ENCODE measurements around the gene DAPP1. TPM values are rescaled to one million over a fixed set of nuclear protein-coding genes. Genes with fewer than 3 reads are reported as not detected.

Gene DAPP1
- total and polyA plus RNA-seq, 8 donors, result 1.5 to 11.9 (median 3.2) TPM

DNA sequence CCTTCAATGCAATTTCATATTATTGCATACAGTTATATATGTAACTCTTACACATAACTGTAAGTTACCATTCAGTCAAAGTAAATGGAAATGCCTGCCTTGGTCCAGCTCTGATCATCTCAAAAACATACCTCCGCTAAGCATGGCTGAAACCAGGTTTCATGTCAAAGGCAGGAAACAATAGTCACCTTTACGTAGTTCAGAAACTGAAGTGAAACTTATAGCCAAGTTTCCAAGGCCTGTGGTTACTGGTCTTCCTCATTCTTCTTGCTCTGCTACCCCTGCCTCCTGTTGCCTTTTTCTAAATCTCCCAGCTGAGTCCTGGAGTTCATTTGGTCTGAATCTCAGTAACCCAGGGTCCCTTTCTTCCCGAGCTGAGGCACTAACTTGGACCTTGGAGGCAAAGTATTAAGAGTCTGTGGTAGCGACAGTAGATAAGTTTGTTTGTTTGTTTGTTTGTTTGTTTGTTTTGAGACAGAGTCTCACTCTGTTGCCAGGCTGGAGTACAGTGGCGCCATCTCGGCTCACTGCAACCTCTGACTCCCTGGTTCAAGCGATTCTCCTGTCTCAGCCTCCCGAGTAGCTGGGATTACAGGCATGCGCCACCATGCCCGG is 30.8 kb downstream of the DAPP1 start:
- ATAC-seq, result peak; percentile 19
- TF ChIP-seq, protein P1, sequence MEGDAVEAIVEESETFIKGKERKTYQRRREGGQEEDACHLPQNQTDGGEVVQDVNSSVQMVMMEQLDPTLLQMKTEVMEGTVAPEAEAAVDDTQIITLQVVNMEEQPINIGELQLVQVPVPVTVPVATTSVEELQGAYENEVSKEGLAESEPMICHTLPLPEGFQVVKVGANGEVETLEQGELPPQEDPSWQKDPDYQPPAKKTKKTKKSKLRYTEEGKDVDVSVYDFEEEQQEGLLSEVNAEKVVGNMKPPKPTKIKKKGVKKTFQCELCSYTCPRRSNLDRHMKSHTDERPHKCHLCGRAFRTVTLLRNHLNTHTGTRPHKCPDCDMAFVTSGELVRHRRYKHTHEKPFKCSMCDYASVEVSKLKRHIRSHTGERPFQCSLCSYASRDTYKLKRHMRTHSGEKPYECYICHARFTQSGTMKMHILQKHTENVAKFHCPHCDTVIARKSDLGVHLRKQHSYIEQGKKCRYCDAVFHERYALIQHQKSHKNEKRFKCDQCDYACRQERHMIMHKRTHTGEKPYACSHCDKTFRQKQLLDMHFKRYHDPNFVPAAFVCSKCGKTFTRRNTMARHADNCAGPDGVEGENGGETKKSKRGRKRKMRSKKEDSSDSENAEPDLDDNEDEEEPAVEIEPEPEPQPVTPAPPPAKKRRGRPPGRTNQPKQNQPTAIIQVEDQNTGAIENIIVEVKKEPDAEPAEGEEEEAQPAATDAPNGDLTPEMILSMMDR (IDR thresholded peaks at IDR 0.05), result no peak
- Histone ChIP-seq H3K27ac (peak overlapping the region in 1 of 2 donors; percentile 61), H3K9me3 (no peaks in the 10 kb centered on the region), H3K27me3 (no peaks in the 10 kb centered on the region), H3K4me1 (peaks cover 0 to 44% of the 10 kb centered on the region in 2 donors), H3K36me3 (no peaks in the 10 kb centered on the region), H3K4me3 (no peak overlapping the region)
- DNase-seq, result no peak
- intact Hi-C loops (cut with DNase I), result no loop called here

DNA sequence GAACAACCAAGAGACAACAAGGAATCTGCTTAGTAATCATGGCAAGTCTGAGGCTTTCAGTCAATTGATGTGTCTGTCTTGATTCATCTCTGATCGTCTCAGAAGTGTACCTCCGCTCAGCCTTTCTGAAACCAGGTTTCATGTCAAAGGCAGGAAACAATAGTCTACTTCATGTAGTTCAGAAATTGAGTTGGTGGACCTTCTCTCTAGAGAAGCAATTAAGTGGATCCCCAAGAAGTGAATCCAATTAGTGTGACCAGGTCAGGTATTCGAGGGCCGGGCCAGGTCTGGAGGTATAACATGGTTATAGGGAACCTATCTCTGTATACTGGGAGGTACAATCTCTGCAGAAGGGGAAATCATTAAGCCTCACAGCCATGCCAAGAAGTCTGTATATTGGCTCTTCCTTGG is 32.0 kb downstream of the DAPP1 start:
- ATAC-seq, result no peak
- Histone ChIP-seq H3K9me3 (no peaks in the 10 kb centered on the region), H3K4me1 (peaks cover 0 to 44% of the 10 kb centered on the region in 2 donors), H3K27me3 (no peaks in the 10 kb centered on the region), H3K36me3 (no peaks in the 10 kb centered on the region), H3K27ac (no peak overlapping the region), H3K4me3 (no peak overlapping the region)
- TF ChIP-seq, protein P1 (IDR thresholded peaks at IDR 0.05), result no peak
- intact Hi-C loops (cut with DNase I), result no loop called here
- no peak for DNase-seq

DNA sequence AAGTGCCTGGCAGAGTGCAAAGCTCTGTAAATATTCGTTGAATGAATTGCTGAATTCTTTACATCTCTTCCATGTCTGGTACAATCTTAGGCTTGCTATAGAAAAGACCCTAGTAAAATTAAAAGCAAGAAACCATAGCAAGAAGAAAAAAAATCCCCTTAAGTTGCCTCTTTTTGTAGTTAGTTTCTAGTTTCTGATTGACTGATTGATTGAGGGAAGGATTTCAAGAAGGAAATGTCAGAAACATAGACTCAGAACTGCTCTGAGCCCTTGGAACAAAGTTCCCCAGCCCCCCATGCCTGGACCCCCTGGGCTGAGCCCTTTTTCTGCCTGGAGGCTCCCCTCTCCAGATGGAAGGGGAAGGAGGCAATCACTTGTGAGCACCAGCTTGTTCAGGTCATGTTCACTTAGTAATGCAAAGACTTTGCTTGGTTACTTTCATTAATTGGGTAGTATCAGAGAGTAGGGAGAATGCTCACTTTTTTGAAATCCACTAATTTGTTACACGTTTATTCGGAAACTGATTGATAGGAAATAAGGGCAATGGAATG is 35.6 kb downstream of the DAPP1 start:
- Histone ChIP-seq H3K27ac (no peak overlapping the region), H3K4me1 (peaks cover 0 to 45% of the 10 kb centered on the region in 2 donors), H3K27me3 (no peaks in the 10 kb centered on the region), H3K4me3 (no peak overlapping the region), H3K36me3 (no peaks in the 10 kb centered on the region), H3K9me3 (no peaks in the 10 kb centered on the region)
- no peak for DNase-seq
- no peak for ATAC-seq
- intact Hi-C loops (cut with DNase I), result no loop called here
- TF ChIP-seq, protein P1 (IDR thresholded peaks at IDR 0.05), result no peak

DNA sequence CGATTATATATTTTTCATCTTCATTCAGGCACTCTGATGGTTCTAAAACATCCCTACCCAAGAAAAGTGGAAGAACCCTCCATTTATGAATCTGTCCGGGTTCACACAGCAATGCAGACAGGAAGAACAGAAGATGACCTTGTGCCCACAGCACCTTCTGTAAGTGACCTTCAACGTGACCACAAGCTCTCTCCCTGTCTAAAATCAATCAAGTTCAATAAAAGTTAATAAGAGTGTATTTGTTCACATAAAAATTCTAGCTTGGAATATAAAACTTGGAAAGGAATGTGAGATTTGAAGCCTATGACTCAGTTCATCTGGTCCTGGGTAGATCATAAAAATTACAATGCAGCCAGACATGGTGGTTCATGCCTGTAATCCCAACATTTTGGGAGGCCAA is 36.6 kb downstream of the DAPP1 start:
- Histone ChIP-seq H3K27me3 (no peaks in the 10 kb centered on the region), H3K4me3 (no peak overlapping the region), H3K36me3 (no peaks in the 10 kb centered on the region), H3K27ac (no peak overlapping the region), H3K4me1 (peaks cover 0 to 43% of the 10 kb centered on the region in 2 donors), H3K9me3 (no peaks in the 10 kb centered on the region)
- TF ChIP-seq, protein P1 (IDR thresholded peaks at IDR 0.05), result no peak
- ATAC-seq (no peak), DNase-seq (no peak)
- intact Hi-C loops (cut with DNase I), result no loop called here

DNA sequence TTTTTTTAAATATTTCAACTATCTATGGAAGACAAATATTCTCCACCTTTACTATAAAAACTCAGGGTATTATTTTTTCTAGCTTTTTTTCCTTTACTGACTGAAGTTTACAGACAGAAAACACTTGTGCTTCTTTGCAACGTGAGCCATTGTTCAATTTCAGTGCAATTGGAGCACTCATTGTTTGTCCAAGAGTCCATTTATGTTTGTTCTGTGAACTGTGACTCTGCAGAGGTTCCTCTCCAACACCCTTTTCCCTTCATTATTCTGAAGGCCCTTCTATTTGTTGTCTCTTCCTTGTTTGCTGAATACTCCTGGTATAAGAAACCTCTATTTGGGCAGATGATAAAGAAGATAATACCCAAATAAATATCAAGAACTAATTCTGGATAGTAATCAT is 37.4 kb downstream of the DAPP1 start:
- TF ChIP-seq, protein P1 (IDR thresholded peaks at IDR 0.05), result no peak
- intact Hi-C loops (cut with DNase I), result no loop called here
- Histone ChIP-seq H3K27ac (peak overlapping the region in 1 of 2 donors; percentile 88), H3K27me3 (no peaks in the 10 kb centered on the region), H3K4me1 (peaks cover 0 to 48% of the 10 kb centered on the region in 2 donors), H3K36me3 (no peaks in the 10 kb centered on the region), H3K4me3 (no peak overlapping the region), H3K9me3 (no peaks in the 10 kb centered on the region)
- DNase-seq, result no peak
- ATAC-seq, result no peak

Data from left lung (tissue), 10 donors.